Colonic mucosa (tissue), 4 donors: ENCODE measurements around the gene IGSF9. TPM values are rescaled to one million over a fixed set of nuclear protein-coding genes. Genes with fewer than 3 reads are reported as not detected.

ENCODE experiments used
- DNase-seq: peaks from one replicate; pipeline ENCODE4 v3.0.0-alpha.2; 2020
- H3K27ac ChIP-seq: fragments of 200-600 bp; one replicate; pipeline ENCODE4 v1.8.0; 2021
- H3K27me3 ChIP-seq: fragments of 200-600 bp; one replicate; pipeline ENCODE4 v1.8.0; 2021
- H3K36me3 ChIP-seq: fragments of 200-600 bp; one replicate; pipeline ENCODE4 v1.8.0; 2021
- H3K4me1 ChIP-seq: fragments of 200-600 bp; one replicate; pipeline ENCODE4 v1.8.0; 2021; ENCODE audit warnings: mild to moderate bottlenecking
- H3K4me3 ChIP-seq: fragments of 200-600 bp; one replicate; pipeline ENCODE4 v1.8.0; 2021
- H3K9ac ChIP-seq, 2 donors: one replicate each; pipeline ENCODE4 v1.7.0; 2013; ENCODE audit warnings: control low read depth in 2 of 2, low read depth in 2 of 2, low read length in 2 of 2
- H3K9me3 ChIP-seq: fragments of 200-600 bp; one replicate; pipeline ENCODE4 v1.8.0; 2021
- CTCF ChIP-seq: fragments of 200-600 bp; IDR thresholded peaks from one replicate; pipeline ENCODE4 v1.8.0; 2022; ENCODE audit warnings: antibody characterized with exemption, mild to moderate bottlenecking
- intact Hi-C: fragments of 100-400 bp; cut with DNase I; formaldehyde crosslinking; loops from one replicate; pipeline ENCODE4 v1.14.1; 2022
- total RNA-seq, 2 donors: library from RNA; stranded (reverse); fragmentation: NEBNext Ultra II Directional in 1 of 2; extraction: Animal tissue kit (Norgen Biotek cat#: 25700) in 1 of 2; gene quantifications; one replicate each; pipeline ENCODE4 v1.2.1, GENCODE V29; 2021
- donor health status: healthy.
- donor health status: DM: no; HTN: no; CAD: no.
- donor health status: DM: no; HTN: no; CAD: no.

IGSF9 gene
- total RNA-seq, 2 donors from 2014 or later = 14.1 to 41.8 TPM

- Histone ChIP-seq H3K27me3 (no peaks in the 10 kb centered on the region), H3K27ac (peak overlapping the region; percentile 39), H3K9me3 (no peaks in the 10 kb centered on the region), H3K9ac (no peak overlapping the region), H3K36me3 (no peaks in the 10 kb centered on the region), H3K4me1 (no peaks in the 10 kb centered on the region), H3K4me3 (no peak overlapping the region)
- intact Hi-C loops = loop anchor here (5.0 kb wide), 3 partner anchors 47 to 117 kb away; partner anchors contain the start of gene DUSP23
- no peak for TF ChIP-seq CTCF
- DNase-seq = no peak
Observed at GRCh38 chr1:159890390-159890789, 55.0 kb downstream of the IGSF9 start.

- H3K9ac ChIP-seq = no peak overlapping the region
- no peaks in the 10 kb centered on the region for H3K36me3 ChIP-seq
- H3K27me3 ChIP-seq = no peaks in the 10 kb centered on the region
- no peak overlapping the region for H3K4me3 ChIP-seq
- TF ChIP-seq CTCF = no peak
- peak; percentile 34 for DNase-seq
- no peaks in the 10 kb centered on the region for H3K4me1 ChIP-seq
- peak overlapping the region; percentile 44 for H3K27ac ChIP-seq
- no peaks in the 10 kb centered on the region for H3K9me3 ChIP-seq
- intact Hi-C loops = loop anchor here (5.0 kb wide), 3 partner anchors 47 to 117 kb away; partner anchors contain the start of gene DUSP23
Observed at GRCh38 chr1:159889821-159890252, 55.6 kb downstream of the IGSF9 start.

GRCh38 chr1:159889202-159889601 lies 56.2 kb downstream of the IGSF9 start:
- H3K27ac ChIP-seq = peak overlapping the region; percentile 44
- no peaks in the 10 kb centered on the region for H3K27me3 ChIP-seq
- H3K4me3 ChIP-seq = no peak overlapping the region
- H3K9ac ChIP-seq = no peak overlapping the region
- intact Hi-C loops = no loop called here
- H3K9me3 ChIP-seq = no peaks in the 10 kb centered on the region
- no peak for DNase-seq
- H3K4me1 ChIP-seq = no peaks in the 10 kb centered on the region
- no peak for TF ChIP-seq CTCF
- H3K36me3 ChIP-seq = no peaks in the 10 kb centered on the region

- intact Hi-C loops = no loop called here
- H3K9me3 ChIP-seq = no peaks in the 10 kb centered on the region
- no peak for DNase-seq
- no peak overlapping the region for H3K27ac ChIP-seq
- no peak overlapping the region for H3K4me3 ChIP-seq
- no peaks in the 10 kb centered on the region for H3K27me3 ChIP-seq
- no peaks in the 10 kb centered on the region for H3K36me3 ChIP-seq
- H3K4me1 ChIP-seq = no peaks in the 10 kb centered on the region
- TF ChIP-seq CTCF = no peak
- no peak overlapping the region for H3K9ac ChIP-seq
Observed at GRCh38 chr1:159884296-159884695, 61.1 kb downstream of the IGSF9 start.

- Histone ChIP-seq H3K36me3 (no peaks in the 10 kb centered on the region), H3K27ac (no peak overlapping the region), H3K27me3 (no peaks in the 10 kb centered on the region), H3K9ac (no peak overlapping the region), H3K4me3 (no peak overlapping the region), H3K9me3 (no peaks in the 10 kb centered on the region), H3K4me1 (no peaks in the 10 kb centered on the region)
- no peak for TF ChIP-seq CTCF
- DNase-seq = no peak
- intact Hi-C loops = no loop called here
Observed at GRCh38 chr1:159883134-159883533, 62.3 kb downstream of the IGSF9 start.

- DNase-seq = no peak
- peak overlapping the region; percentile 45 for H3K27ac ChIP-seq
- H3K36me3 ChIP-seq = no peaks in the 10 kb centered on the region
- H3K9me3 ChIP-seq = no peaks in the 10 kb centered on the region
- H3K4me1 ChIP-seq = no peaks in the 10 kb centered on the region
- H3K4me3 ChIP-seq = no peak overlapping the region
- intact Hi-C loops = no loop called here
- TF ChIP-seq CTCF = no peak
- H3K27me3 ChIP-seq = no peaks in the 10 kb centered on the region
- H3K9ac ChIP-seq = no peak overlapping the region
Observed at GRCh38 chr1:159882527-159882862, 62.9 kb downstream of the IGSF9 start.
